Dermis blood vessel endothelial cell (primary cell): ENCODE measurements around the gene STRN. TPM values are rescaled to one million over a fixed set of nuclear protein-coding genes. Genes with fewer than 3 reads are reported as not detected.
"Not testable (repeated sequence)": the region's sequence is repeated elsewhere in the genome, so short reads cannot be mapped to it uniquely, and the experiment has no call there.

ENCODE experiments used
- DNase-seq: peaks from one replicate; pipeline ENCODE4 v3.0.0; 2010
- total RNA-seq: library from RNA; depleted of rRNA; stranded (reverse); fragments of >200 nt; gene quantifications from 2 replicates; pipeline ENCODE4 v1.2.3, GENCODE V29; 2014

Gene STRN, protein sequence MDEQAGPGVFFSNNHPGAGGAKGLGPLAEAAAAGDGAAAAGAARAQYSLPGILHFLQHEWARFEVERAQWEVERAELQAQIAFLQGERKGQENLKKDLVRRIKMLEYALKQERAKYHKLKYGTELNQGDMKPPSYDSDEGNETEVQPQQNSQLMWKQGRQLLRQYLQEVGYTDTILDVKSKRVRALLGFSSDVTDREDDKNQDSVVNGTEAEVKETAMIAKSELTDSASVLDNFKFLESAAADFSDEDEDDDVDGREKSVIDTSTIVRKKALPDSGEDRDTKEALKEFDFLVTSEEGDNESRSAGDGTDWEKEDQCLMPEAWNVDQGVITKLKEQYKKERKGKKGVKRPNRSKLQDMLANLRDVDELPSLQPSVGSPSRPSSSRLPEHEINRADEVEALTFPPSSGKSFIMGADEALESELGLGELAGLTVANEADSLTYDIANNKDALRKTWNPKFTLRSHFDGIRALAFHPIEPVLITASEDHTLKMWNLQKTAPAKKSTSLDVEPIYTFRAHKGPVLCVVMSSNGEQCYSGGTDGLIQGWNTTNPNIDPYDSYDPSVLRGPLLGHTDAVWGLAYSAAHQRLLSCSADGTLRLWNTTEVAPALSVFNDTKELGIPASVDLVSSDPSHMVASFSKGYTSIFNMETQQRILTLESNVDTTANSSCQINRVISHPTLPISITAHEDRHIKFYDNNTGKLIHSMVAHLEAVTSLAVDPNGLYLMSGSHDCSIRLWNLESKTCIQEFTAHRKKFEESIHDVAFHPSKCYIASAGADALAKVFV
- total RNA-seq: 24.7 and 52.0 TPM in 2 replicates

- DNase-seq: peak; percentile 97
These were observed at the start of gene STRN for GRCh38 chr2:36966370-36967235. Gene STRN, minus strand, starts transcription at chr2:36966536. Its CDS starts 73 bp downstream, at chr2:36966463.

DNA sequence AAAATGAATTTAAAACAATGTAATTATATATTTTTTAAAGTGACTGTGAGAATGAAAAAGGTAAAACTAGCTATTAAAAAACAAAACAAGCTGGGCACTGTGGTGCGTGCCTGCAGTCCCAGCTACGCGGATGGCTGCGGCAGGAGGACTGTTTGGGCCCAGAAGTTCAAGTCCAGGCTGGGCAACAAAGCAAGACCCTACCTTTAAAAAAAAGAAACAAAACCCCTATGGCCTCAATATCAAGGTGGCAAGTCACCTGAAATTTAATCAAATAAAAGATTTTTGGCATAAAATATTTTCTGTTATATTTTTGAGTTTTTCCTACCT, 46.9 kb upstream of the STRN start:
- no peak for DNase-seq

GRCh38 chr2:37011130-37011529, 44.8 kb upstream of the STRN start:
- no peak for DNase-seq

DNA sequence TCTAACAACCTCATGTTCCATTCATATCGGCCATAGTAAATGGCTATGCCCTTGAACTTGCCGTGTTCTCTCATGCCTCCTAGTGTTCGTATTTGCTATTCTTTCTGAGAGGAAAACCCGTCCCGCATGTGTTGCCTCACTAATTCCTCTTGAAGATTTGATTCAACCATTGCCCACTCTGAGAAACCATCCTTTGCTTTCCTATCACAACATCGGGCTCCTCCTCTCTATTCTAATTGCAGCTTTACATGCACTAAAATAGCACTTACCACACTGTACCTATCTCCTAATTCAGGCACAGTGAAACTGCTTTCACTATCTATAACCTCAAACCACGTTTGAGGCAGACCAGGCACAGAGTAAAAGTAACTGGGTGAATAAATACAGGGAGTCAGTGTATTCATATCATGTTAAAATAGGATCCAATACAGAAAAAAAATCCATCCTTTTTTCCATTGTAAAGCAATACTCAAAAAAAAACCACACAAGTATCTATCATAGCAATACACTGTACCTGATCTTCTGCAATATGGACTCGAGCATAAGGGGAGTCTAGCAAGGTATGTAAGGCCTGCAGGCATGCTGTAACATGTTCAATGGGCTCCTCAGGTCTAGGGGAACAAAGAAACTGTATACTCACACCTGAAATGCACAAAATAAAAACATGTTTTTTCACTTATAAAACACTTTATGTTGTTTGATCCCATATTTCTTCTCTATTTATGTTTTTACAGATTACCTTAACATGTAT, 39.0 kb upstream of the STRN start:
- peak; percentile 61 for DNase-seq

DNA sequence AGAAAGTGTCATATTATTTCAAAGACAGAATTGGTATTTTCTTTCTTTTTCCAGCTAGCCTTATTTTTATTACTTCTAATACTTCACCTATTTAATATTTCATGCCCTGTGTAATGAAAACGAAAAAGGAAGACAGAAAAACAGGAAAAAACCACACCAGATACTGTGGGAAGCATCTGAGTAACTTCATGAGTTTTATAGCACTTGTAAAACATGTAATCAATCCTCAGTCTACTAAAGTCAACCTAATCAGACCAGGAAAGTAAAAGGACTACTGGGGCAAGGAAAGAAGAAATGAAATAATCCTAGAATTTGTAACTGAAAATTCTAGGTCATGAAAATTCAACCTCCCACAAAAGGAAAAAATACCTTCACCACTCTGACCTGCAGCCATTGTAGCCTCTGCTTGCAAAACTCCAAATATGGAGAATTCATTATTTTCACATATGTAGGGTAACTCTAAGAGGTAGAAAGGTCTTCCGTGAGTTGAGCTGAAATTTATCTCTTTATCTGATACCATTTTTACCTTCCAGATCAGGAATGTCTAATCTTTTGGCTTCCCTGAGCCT, 34.7 kb upstream of the STRN start:
- no peak for DNase-seq

GRCh38 chr2:37000318-37000717, 34.0 kb upstream of the STRN start:
- peak; percentile 7 for DNase-seq

DNA sequence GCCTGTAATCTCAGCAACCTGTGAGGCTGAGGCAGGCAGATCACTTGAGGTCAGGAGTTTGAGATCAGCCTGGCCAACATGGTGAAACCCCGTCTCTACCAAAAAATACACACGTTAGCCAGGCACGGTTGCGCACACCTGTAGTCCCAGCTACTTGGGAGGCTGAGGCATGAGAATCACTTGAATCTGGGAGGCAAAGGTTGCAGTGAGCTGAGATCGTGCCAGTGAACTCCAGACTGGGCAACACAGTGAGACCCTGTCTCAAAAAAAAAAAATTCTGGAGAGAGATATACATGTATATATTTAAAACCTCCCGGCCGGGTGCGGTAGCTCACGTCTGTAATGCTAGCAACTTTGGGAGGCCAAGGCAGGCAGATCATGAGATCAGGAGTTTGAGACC, 33.1 kb upstream of the STRN start:
- not testable (repeated sequence) for DNase-seq

GRCh38 chr2:36993841-36994620, 27.7 kb upstream of the STRN start:
- peak; percentile 16 for DNase-seq

GRCh38 chr2:36988008-36988407, 21.7 kb upstream of the STRN start:
- no peak for DNase-seq

GRCh38 chr2:36982467-36982866, 16.1 kb upstream of the STRN start:
- peak; percentile 4 for DNase-seq

DNA sequence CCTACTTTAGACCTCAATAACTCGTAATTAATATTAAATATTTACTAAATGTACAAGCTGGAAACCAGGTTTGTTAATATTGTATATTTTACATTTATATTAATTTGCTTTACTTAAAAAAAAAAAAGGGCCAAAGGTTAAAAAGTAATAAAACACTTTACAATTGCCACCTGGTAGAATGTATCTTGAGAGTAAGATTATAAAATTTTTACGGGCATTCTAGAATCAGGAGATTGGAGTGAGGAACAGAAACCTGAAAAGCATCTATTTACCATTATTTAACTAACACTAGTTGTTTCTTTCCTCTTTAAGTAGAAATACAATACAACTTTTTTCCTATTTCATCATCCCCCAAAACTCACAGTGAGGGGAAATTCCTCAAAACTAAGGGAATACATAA, 15.6 kb upstream of the STRN start:
- DNase-seq: no peak

GRCh38 chr2:36979007-36979406, 12.7 kb upstream of the STRN start:
- DNase-seq: not testable (repeated sequence)

GRCh38 chr2:36976065-36976464, 9.7 kb upstream of the STRN start:
- DNase-seq: no peak

- DNase-seq: no peak
These were observed 9.0 kb upstream of the STRN start for GRCh38 chr2:36975306-36975705.

GRCh38 chr2:36973320-36973719, 7.0 kb upstream of the STRN start:
- DNase-seq: peak; percentile 78

GRCh38 chr2:36971990-36972389, 5.7 kb upstream of the STRN start:
- DNase-seq: no peak

DNA sequence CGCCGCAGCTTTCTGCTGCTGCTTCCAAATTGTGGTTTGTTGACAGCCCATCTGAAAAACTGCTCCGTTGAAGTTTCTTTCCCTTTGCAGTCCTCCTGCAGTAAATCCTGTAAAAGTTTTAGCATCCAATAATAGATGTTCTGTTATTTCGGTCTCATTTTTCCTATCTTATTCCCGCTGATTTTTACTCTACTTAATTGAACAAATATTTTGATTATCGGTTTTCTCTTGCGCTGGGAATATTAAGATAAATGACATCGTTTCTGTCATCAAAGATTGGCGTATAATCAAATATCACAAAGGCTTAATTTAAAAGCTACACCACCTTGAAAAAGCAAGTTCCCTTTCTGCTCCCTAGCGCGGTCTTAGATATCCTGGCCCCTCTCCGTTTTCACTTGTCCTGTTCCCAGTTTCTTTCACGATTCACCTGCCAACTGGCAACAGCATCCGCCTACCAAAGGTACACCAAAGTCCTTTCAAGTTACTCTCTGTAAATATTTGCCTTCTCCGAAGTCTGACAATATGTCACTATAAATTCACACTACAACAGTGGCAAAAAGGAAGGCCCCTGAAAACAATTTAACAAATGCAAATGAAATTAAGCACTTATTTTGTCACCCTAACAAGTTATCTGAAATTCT, 1.0 kb upstream of the STRN start:
- DNase-seq: peak; percentile 22

DNA sequence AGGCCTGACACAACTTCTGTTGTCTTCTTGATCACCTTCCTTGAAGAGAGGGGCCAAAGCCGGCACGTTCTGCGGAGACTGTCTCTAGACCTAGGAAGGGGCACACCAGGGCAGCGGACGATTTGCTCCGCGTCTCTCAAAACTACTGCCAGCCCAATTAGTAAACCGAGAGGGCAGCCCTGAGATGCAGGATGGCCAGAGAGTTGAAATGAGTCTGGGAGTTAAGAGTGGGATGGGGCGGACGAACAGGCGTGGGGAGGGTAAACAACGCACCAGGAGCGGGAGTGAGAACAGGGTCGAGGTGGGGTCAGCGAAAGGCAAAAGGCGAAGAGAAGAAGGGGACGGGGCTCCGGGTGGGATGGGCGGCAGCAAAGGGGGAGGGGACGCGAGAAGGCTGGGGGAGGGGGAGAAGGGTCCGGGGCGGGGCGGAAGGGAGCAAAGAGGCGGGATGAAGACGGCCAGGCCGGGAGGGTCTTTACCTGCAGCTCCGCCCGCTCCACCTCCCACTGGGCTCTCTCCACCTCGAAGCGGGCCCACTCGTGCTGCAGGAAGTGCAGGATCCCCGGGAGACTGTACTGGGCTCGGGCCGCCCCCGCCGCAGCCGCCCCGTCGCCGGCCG, 476 bp downstream of the STRN start:
- peak; percentile 35 for DNase-seq

GRCh38 chr2:36965206-36965605, 1.1 kb downstream of the STRN start:
- DNase-seq: no peak

DNA sequence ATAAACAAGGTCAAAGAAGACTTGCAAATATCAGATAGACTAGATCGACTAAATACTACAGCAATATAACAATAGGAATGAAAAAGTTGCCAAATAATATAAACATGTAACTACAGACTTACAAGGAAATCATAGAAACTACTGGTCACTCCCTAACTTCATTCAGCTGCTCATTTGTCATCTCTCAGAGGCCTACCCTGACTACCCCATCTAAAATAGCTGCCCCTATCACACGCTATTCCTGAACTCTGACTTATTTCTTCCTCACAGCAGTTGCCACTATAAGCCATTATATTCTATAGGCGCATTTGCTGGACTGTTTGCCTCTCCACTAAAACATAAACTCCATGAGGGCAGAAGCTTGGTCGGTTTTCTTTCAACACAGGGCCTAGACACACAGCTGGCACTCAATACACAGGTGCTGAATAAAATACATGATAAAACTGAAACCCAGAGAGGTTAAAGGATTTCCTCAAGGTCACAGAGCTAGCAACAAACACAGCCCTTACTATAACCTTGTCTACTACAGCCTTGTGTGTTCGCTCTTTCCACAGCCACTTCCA, 1.8 kb downstream of the STRN start:
- DNase-seq: peak; percentile 8
